HepG2 (cell line): Measurements from ENCODE around the gene ARHGAP31. TPM values are rescaled to one million over a fixed set of nuclear protein-coding genes. Genes with fewer than 3 reads are reported as not detected.

Experiments
- ARID3A ChIP-seq: IDR thresholded peaks from 2 replicates; pipeline ENCODE4 v1.6.1; 2012; ENCODE audit warnings: low read depth, low read length, improper control_type of control experiment
- ARID5B ChIP-seq: IDR thresholded peaks from 2 replicates; pipeline ENCODE4 v1.4.0; 2020; ENCODE audit warnings: mild to moderate bottlenecking, missing genetic modification reagents
- CAMTA2 ChIP-seq: sonication (generic); formaldehyde crosslinking; IDR thresholded peaks from 2 replicates; pipeline ENCODE4 v1.4.0; 2020; ENCODE audit warnings: mild to moderate bottlenecking, missing genetic modification reagents, borderline replicate concordance
- CBX5 ChIP-seq: sonication (generic); formaldehyde crosslinking; IDR thresholded peaks from 2 replicates; pipeline ENCODE4 v1.4.0; 2020; ENCODE audit warnings: missing genetic modification reagents, borderline replicate concordance
- ELF1 ChIP-seq: sonication (generic); formaldehyde crosslinking; IDR thresholded peaks from 2 replicates; pipeline ENCODE4 v1.4.0; 2020; ENCODE audit warnings: missing genetic modification reagents
- GABPB1 ChIP-seq: IDR thresholded peaks from 2 replicates; pipeline ENCODE4 v1.6.1; 2016; ENCODE audit warnings: mild to moderate bottlenecking, missing genetic modification reagents, moderate library complexity, missing compliant biosample characterization
- JUND ChIP-seq: sonication (generic); formaldehyde crosslinking; IDR thresholded peaks from 2 replicates; pipeline ENCODE4 v1.8.0; 2022; ENCODE audit warnings: mild to moderate bottlenecking, missing genetic modification reagents
- MLX ChIP-seq: IDR thresholded peaks from 2 replicates; pipeline ENCODE4 v1.6.1; 2016
- NFATC3 ChIP-seq: sonication (generic); formaldehyde crosslinking; IDR thresholded peaks from 2 replicates; pipeline ENCODE4 v1.5.1; 2020; ENCODE audit warnings: mild to moderate bottlenecking, missing genetic modification reagents
- REPIN1 ChIP-seq: sonication (generic); formaldehyde crosslinking; IDR thresholded peaks from 2 replicates; pipeline ENCODE4 v1.8.0; 2022; ENCODE audit warnings: missing genetic modification reagents, low read depth, mild to moderate bottlenecking, borderline replicate concordance
- STAT6 ChIP-seq: sonication (generic); formaldehyde crosslinking; IDR thresholded peaks from 2 replicates; pipeline ENCODE4 v1.4.0; 2020; ENCODE audit warnings: missing genetic modification reagents, mild to moderate bottlenecking, borderline replicate concordance
- ZNF441 ChIP-seq: sonication (generic); formaldehyde crosslinking; IDR thresholded peaks from 2 replicates; pipeline ENCODE4 v1.7.0; 2021; ENCODE audit warnings: missing genetic modification reagents, borderline replicate concordance
- ZNF639 ChIP-seq: conservative IDR thresholded peaks from 2 replicates; pipeline ENCODE4 v1.6.1; 2018; ENCODE audit warnings: missing genetic modification reagents
- polyA plus RNA-seq, 8 experiments: library from polyadenylated mRNA; depleted of rRNA in 3 of 8; stranded (reverse) in 7 of 8; unstranded in 1 of 8; fragments of >200 nt; fragmentation: Illumina TruSeq in 4 of 8; extraction: Trizol in 4 of 8; gene quantifications; 2 replicates each; pipeline versions ENCODE4 v1.2.1 to v1.2.3, GENCODE V29; 2011 to 2016; ENCODE audit warnings: low read depth in 4 of 8, missing spikeins in 1 of 8, mixed read lengths in 1 of 8; ENCODE audit not compliant: insufficient read depth in 1 of 8
- total RNA-seq, 5 experiments: library from RNA; depleted of rRNA; stranded (reverse); fragments of >200 nt; fragmentation: Illumina TruSeq; extraction: Trizol; gene quantifications; 2 replicates each; pipeline ENCODE4 v1.2.3, GENCODE V29; 2016; ENCODE audit warnings: low read depth in 1 of 5

Gene ARHGAP31
- total and polyA plus RNA-seq, 2 of the 13 experiments (the other 11 are each of a cell fraction or from before 2014, with no cell fraction given) = not detected

GRCh38 chr3:119463171-119464169 lies 169.3 kb downstream of the ARHGAP31 start, which contains the start of gene TMEM39A (continued):
- peak; percentile 49 for TF ChIP-seq MLX (CRISPR knock-in tag)
- peak; percentile 76 for TF ChIP-seq ARID5B (CRISPR knock-in tag)
- no peak for TF ChIP-seq NFATC3 (CRISPR knock-in tag)
- TF ChIP-seq ELF1 (CRISPR knock-in tag) = peak; percentile 93
- peak; percentile 77; the same call in 1 of the 2 replicates for TF ChIP-seq ZNF441 (CRISPR knock-in tag)
- TF ChIP-seq CBX5 (CRISPR knock-in tag) = peak; percentile 74; the same call in 1 of the 2 replicates
- TF ChIP-seq CAMTA2 = 0 out of 2 replicates have a peak, but pooled peaks have one; percentile 53
- TF ChIP-seq JUND (CRISPR knock-in tag) = 0 out of 2 replicates have a peak, but pooled peaks have one; percentile 10
- peak; percentile 23; the same call in 1 of the 2 replicates for TF ChIP-seq STAT6 (CRISPR knock-in tag)
- peak; percentile 97 for TF ChIP-seq GABPB1 (CRISPR knock-in tag)
- TF ChIP-seq ARID3A = peak; percentile 37; the same call in 1 of the 2 replicates
- TF ChIP-seq REPIN1 (CRISPR knock-in tag) = peak; percentile 80; the same call in 1 of the 2 replicates
- TF ChIP-seq ZNF639 = peak; percentile 73; the same call in 1 of the 2 replicates
